Stimulated activated naive CD8-positive, alpha-beta T cell treated with anti-CD3 and anti-CD28 coated beads, Interleukin-15, amount 100 ng/mL, for 72 hours (primary cell): Measurements from ENCODE around the gene GRIK4.
"Not testable (repeated sequence)": the region's sequence is repeated elsewhere in the genome, so short reads cannot be mapped to it uniquely, and the experiment has no call there.

Experiments
- ATAC-seq: fragments of 150-1000 bp; cut with Tn5 transposase; 2 replicates; pipeline ENCODE4 v1.10.0; 2021; ENCODE audit warnings: mild to moderate bottlenecking, moderate library complexity
- DNase-seq, 2 donors: peaks; one replicate each; pipeline ENCODE4 v3.0.0; 2021 to 2022
- H3K27ac Mint-ChIP-seq, 2 donors: one replicate each; pipeline ENCODE4 v1.8.0; 2022; ENCODE audit warnings: mild to moderate bottlenecking in 2 of 2, mixed read lengths in 2 of 2, moderate library complexity in 2 of 2
- H3K27me3 Mint-ChIP-seq: one replicate; pipeline ENCODE4 v1.8.0; 2022; ENCODE audit warnings: mixed read lengths
- H3K4me1 Mint-ChIP-seq: one replicate; pipeline ENCODE4 v1.8.0; 2022; ENCODE audit warnings: mild to moderate bottlenecking, mixed read lengths
- H3K4me3 Mint-ChIP-seq, 2 donors: one replicate each; pipeline ENCODE4 v1.8.0; 2022; ENCODE audit warnings: mild to moderate bottlenecking in 2 of 2, mixed read lengths in 2 of 2, moderate library complexity in 1 of 2
- H3K9me3 Mint-ChIP-seq, 2 donors: one replicate each; pipeline ENCODE4 v1.8.0; 2022; ENCODE audit warnings: mixed read lengths in 2 of 2

GRIK4 gene

DNA sequence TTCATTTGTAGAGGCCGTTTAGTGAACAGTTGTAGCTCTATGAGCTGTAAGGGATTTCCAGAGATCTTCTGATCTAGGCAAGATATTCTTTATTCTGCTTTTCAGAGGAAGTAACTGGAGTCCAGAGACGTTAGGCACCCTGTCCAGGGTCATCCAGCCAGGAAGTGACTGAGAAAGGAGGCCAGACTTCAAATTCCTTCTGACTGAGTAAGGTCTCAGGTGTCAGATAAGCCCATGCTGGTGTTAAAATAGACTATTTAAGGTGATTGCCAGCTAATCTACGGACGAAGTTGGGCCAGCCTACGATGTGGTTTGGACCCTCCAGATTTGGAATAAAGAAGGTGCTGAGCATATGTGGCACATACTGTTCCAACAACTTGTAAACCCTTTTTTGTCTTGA is 54.6 kb downstream of the GRIK4 start:
- Mint-ChIP-seq H3K9me3 (no peaks in the 10 kb centered on the region), H3K27me3 (peaks cover 67% of the 10 kb centered on the region), H3K4me3 (no peak overlapping the region), H3K4me1 (peaks cover 20% of the 10 kb centered on the region), H3K27ac (no peak overlapping the region)
- DNase-seq (no peak), ATAC-seq (no peak)

DNA sequence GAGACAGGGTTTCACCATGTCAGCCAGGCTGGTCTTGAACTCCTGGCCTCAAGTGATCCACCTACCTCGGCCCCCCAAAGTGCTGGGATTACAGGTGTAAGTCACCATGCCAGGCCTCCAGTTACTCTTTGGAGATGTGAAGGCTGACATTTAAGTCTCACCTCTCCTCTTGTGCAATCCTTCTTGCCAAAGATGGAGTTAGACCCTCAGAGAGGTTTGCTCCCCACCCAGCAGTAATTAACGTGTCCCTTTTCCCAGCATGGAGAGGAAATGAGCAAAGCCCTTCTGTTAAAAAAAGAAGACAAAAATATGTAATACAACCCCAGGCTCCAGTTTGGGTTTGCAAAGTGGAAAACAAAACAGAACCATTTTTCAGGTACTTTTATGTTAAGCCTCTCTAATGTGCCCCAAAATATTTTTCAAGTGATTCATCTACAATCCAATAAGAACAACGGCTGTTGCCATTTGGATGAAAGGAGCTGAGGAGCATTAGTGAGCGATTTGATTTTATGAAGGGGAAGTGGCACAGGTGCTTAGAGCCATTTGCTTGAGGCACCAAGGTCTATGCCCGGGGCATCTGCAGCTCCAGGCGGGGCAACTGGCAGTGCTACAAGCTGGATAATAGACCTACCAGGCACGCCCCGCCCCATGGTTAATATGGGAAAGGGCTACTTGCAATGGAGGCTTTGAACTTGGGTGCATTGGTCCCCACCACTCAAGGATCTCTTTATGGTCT is 57.2 kb downstream of the GRIK4 start:
- Mint-ChIP-seq H3K4me3 (no peak overlapping the region), H3K27me3 (peaks cover 67% of the 10 kb centered on the region)
- no peak for ATAC-seq

DNA sequence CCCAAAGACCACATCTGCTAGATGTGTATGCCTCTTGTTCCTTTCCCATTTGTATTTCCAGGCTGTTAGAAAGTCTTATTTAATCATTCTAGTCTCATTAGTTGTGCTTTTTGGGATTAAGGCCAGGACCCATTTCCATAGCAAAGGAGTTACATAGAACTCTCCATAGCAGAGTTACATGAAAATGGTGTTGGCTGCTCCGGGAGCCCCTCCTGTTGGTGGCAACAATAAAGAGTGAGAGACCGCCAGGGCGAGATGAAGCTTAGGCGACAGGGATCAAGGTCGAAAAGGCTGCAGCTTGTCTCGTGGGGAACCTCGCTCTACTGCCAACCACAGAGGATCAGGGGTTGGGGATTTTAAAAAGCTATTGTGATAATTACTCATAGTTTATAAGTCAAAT is 58.3 kb downstream of the GRIK4 start:
- Mint-ChIP-seq H3K4me1 (peaks cover 15% of the 10 kb centered on the region), H3K27me3 (peaks cover 67% of the 10 kb centered on the region), H3K4me3 (no peak overlapping the region), H3K9me3 (no peaks in the 10 kb centered on the region), H3K27ac (no peak overlapping the region)
- ATAC-seq (no peak), DNase-seq (no peak)

More for the DNA sequence above, 57.2 kb downstream of the GRIK4 start:
- DNase-seq: no peak
- Mint-ChIP-seq H3K9me3 (no peaks in the 10 kb centered on the region), H3K4me1 (peaks cover 17% of the 10 kb centered on the region), H3K27ac (peak overlapping the region in 1 of 2 donors; percentile 74)

DNA sequence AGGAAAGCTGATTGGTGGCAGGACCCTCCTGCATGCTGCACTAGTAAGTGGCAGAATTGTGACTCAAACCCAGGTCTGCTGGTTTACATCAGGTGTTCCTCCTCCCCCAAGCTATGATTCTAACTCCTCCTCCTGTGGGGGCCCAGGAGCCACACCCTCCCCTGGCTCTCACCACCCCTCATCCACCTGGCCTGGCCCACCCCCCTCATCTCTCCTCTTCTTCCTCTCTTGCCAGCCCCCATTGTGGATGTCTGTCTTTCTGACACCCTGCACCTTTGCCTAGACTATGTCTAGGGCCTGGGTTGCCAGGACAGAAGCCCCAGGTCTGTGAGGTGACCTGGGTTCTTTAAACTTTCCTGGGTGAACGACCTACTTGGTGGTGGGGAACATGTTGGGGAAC is 59.9 kb downstream of the GRIK4 start:
- ATAC-seq (peak; percentile 11), DNase-seq (no peak)
- peaks cover 61% of the 10 kb centered on the region for H3K27me3 Mint-ChIP-seq
- H3K4me1 Mint-ChIP-seq: no peaks in the 10 kb centered on the region
- H3K4me3 Mint-ChIP-seq: no peak overlapping the region
- H3K27ac Mint-ChIP-seq: no peak overlapping the region
- H3K9me3 Mint-ChIP-seq: no peaks in the 10 kb centered on the region

DNA sequence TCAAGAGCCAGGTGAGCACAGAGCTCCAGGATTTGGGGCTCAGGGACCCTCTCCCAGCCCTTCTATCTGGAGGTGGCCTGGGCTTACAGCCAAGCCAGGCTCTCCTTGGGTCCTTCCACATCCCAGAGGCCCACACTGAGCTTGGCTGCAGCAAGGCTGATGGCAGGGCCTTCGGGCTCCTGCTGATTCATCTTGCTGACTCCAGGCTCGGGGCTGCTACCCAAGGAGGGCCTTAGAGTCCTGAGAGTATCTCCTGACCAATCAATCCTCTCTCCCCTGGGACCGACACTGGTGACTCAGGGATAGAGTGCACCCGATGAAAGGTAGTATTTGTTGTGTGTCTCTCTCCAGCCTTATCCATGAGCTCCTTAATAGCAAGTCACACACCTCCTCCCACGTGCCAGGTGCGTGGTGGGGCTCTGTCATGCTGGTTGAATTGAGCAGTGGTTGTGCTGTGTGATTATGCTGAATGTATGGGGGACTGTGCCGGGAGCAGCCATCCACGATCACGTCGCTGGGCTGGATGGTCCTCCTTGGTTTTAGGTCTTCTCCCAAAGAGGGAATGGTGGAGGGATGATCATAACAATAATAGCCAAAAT is 62.3 kb downstream of the GRIK4 start:
- DNase-seq (no peak), ATAC-seq (no peak)
- Mint-ChIP-seq H3K9me3 (no peaks in the 10 kb centered on the region), H3K27me3 (peaks cover 69% of the 10 kb centered on the region), H3K27ac (no peak overlapping the region), H3K4me3 (no peak overlapping the region), H3K4me1 (peaks cover 6% of the 10 kb centered on the region)

DNA sequence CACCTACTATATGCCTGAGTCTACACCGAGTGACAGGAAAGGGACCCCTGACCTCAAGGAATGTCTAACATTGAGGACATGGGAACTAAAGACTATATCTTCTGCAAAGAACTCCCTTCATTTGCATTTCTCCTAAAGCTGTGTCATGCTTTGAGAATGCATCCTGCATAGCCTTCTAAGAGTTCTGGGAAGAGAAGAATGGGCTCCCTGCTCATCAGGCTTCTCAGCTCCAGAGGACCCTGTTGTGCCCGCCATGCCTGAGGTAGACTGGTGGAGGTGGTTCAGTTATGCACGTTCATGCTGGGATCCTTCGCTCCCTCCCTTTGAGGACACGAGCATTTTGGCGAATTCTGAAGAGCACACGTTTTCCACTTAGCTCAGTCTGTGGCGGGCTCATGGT is 63.3 kb downstream of the GRIK4 start:
- DNase-seq: no peak
- no peak for ATAC-seq
- H3K9me3 Mint-ChIP-seq: no peaks in the 10 kb centered on the region
- no peak overlapping the region for H3K4me3 Mint-ChIP-seq
- peaks cover 60% of the 10 kb centered on the region for H3K27me3 Mint-ChIP-seq
- no peak overlapping the region for H3K27ac Mint-ChIP-seq
- H3K4me1 Mint-ChIP-seq: peaks cover 13% of the 10 kb centered on the region

DNA sequence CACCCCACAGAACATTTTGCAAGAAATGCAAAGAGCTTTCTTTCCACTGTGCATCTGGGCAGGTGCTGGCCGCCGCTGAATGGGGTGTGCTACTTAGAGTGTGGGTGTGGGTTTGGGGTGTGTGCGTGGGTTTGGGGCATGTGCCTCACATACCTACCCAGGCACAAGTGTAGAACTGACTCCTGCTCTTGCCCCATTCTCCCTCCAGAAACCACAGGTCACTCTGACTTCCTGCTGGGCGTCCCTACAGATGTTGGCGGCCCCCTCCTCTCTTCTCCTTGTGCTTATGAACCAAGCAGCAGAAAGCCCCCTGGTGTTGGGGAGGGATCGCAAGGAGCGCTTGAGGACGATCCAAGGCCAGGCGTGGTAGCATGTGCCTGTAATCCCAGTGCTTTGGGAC is 63.9 kb downstream of the GRIK4 start:
- DNase-seq: no peak
- peaks cover 58% of the 10 kb centered on the region for H3K27me3 Mint-ChIP-seq
- no peaks in the 10 kb centered on the region for H3K9me3 Mint-ChIP-seq
- H3K27ac Mint-ChIP-seq: no peak overlapping the region
- no peak for ATAC-seq
- no peak overlapping the region for H3K4me3 Mint-ChIP-seq
- H3K4me1 Mint-ChIP-seq: peaks cover 19% of the 10 kb centered on the region

DNA sequence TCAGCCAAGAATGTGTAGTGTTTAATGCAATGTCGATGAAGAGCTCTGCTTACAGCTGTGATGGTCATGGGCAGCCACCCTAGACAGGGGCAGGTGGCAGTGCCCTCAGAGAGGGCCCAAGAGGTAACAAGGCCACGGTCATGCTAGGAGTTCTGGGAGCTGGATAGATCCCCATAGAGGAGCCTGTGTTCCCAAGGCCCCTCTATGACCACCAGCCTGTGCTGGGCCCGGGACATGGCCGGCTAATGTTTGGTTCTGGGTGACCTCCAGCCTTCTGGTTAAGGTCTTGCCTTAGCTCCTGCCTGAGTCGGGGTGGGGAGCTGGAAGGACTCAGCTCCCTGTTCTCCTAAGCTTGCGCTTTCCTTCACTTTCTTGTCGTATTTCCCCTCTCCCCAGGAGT is 65.1 kb downstream of the GRIK4 start:
- no peak for ATAC-seq
- H3K9me3 Mint-ChIP-seq: no peaks in the 10 kb centered on the region
- no peak overlapping the region for H3K27ac Mint-ChIP-seq
- no peak for DNase-seq
- no peak overlapping the region for H3K4me3 Mint-ChIP-seq
- peaks cover 49% of the 10 kb centered on the region for H3K27me3 Mint-ChIP-seq
- H3K4me1 Mint-ChIP-seq: peaks cover 19% of the 10 kb centered on the region

DNA sequence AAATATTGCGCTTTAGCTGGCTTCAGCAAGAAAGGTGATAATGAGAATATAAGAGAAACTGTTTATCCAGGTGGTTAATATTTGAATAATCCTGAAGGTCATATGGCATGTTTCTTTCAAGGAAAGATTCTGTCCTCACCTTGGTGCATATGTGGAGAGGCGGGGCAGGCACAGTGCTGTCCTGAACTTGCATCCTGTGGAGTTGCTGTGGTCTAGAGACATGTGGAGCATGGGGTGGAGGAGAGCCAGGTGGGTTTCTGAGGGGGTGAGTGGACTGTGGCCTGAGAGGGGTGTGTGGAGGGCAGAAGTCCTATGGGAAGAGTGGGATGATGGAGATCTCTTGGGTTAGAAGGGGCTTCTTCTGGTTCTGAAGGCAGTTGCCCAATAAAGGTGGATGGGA is 65.5 kb downstream of the GRIK4 start:
- Mint-ChIP-seq H3K27me3 (peaks cover 45% of the 10 kb centered on the region), H3K4me3 (no peak overlapping the region), H3K9me3 (no peaks in the 10 kb centered on the region), H3K27ac (peak overlapping the region in 1 of 2 donors; percentile 63), H3K4me1 (peaks cover 19% of the 10 kb centered on the region)
- DNase-seq (no peak), ATAC-seq (no peak)

DNA sequence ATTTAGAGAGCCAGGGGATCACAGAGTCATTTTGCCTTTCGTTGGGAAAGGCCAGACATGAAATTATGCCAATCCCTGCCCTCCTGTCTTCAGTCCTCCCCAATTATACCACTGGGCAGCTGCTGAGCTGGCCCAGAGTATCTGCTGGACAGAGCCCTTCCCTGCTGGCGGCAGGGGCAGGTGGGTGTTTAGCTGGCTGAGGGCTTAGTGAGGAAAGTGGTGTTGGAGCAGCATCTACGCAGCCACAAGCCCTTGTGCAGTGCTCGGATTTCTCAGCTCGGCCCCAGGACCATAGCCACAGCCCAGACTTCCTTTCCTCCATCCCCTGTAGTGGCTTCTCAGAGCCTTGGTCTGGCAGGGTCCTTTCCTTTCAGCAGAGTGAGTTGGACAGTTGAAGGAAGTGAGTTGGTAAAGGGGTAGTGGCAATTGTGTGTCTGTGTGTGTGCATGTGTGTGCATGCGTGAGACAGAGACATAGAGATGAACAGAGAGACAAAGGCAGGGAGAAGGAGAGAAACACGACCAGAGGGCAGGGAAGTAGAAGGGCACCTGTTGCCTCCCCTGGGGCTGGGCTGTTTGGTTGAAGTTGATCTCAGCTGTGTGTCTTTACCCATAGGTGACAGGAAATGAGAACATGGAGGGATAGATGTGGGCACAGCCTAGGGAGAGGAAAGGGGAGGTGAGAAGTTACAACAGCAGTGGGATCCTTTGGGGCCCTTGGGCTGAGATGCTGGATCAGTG is 66.2 kb downstream of the GRIK4 start:
- DNase-seq (no peak), ATAC-seq (peak; percentile 10)
- peak overlapping the region in 1 of 2 donors; percentile 29 for H3K27ac Mint-ChIP-seq
- no peaks in the 10 kb centered on the region for H3K9me3 Mint-ChIP-seq
- H3K4me3 Mint-ChIP-seq: no peak overlapping the region
- H3K27me3 Mint-ChIP-seq: peaks cover 37% of the 10 kb centered on the region
- H3K4me1 Mint-ChIP-seq: peaks cover 19% of the 10 kb centered on the region

DNA sequence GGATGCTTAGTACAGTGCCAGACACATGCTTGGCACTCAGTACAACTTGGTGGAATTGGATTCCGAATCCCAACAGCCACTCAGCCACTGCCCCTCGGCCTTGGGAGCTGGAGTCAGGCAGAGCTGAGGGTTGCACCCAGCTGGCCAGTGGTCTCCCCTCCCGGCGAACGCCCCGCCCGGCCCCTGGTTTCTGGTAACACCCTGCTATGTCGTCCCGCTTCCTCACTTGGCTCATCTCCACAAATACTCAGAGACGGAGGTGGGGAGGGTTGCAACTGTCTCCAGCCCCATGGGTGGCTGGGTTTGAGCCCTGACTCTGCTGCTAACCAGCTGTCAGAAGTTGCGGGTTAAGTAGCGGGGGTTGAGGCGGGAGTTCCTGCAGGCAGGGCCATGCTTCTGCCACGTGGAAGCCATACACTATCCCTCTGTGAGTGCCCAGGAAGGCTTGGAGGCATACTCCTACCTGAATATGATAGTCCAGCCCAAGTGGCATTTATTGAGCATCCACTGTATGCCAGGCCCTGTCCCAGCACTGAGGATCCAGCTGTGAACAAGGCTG is 67.1 kb downstream of the GRIK4 start:
- Mint-ChIP-seq H3K9me3 (peaks cover 0 to 9% of the 10 kb centered on the region in 2 donors), H3K27me3 (peaks cover 32% of the 10 kb centered on the region), H3K4me1 (peaks cover 19% of the 10 kb centered on the region), H3K27ac (no peak overlapping the region), H3K4me3 (no peak overlapping the region)
- DNase-seq: no peak
- ATAC-seq: no peak

DNA sequence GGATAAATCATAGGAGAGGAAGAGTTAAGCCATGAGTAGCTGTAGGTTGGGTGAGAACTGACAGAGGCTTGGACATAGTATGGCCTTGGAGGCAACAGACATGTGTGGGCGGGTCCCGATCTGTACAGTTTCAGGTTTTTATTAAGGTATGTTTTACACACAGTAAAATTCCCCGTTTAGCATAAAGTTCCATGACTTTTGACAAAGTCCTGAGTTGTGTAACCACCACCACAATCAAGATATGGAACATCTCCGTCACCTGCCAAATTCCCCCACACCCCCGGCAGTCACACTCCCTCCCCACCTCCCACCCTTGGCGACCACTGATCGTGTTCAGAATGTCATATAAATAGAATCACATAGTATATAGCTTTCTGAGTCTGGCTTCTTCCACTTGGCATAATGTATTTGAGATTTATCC is 68.1 kb downstream of the GRIK4 start:
- peaks cover 19% of the 10 kb centered on the region for H3K4me1 Mint-ChIP-seq
- no peak overlapping the region for H3K4me3 Mint-ChIP-seq
- peaks cover 7 to 16% of the 10 kb centered on the region in 2 donors for H3K9me3 Mint-ChIP-seq
- peak; percentile 75 for ATAC-seq
- no peak overlapping the region for H3K27ac Mint-ChIP-seq
- peaks cover 37% of the 10 kb centered on the region for H3K27me3 Mint-ChIP-seq
- peak in 1 of 2 donors; percentile 29 for DNase-seq

DNA sequence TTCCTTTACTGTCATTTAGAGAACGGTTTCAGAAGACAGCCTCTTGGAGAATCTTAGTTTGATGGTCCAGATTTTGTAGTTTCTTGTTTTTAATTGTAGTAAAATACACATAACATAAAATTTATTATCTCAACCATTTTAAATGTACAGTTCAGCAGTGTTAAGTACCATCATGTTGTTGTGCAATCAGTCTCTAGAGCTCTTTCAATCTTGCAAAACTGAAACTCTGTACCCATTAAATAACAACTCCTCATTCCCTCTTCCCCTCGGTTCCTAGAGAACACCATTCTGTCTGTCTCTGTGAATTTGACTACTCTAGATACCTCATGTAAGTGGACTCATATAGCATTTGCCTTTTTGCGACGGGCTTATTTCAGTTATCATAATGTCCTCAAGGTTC is 69.8 kb downstream of the GRIK4 start:
- ATAC-seq: no peak
- DNase-seq: no peak
- H3K4me3 Mint-ChIP-seq: peak overlapping the region in 1 of 2 donors; percentile 57
- H3K9me3 Mint-ChIP-seq: peaks cover 7 to 16% of the 10 kb centered on the region in 2 donors
- no peak overlapping the region for H3K27ac Mint-ChIP-seq
- peaks cover 19% of the 10 kb centered on the region for H3K4me1 Mint-ChIP-seq
- H3K27me3 Mint-ChIP-seq: peaks cover 48% of the 10 kb centered on the region

DNA sequence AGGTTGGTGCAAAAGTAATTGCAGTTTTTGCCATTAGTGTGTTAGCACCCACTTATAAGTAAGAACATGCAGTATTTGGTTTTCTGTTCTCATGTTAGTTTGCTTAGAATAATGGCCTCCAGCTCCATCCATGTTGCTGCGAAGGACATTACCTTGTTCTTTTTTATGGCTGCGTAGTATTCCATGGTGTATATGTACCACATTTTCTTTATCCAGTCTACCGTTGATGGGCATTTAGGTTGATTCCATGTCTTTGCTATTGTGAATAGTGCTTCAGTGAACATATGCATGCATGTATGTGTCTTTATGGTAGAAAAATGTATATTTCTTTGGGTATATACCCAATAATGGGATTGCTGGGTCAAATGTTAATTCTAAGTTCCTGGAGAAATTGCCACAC is 71.0 kb downstream of the GRIK4 start:
- peaks cover 47% of the 10 kb centered on the region for H3K27me3 Mint-ChIP-seq

DNA sequence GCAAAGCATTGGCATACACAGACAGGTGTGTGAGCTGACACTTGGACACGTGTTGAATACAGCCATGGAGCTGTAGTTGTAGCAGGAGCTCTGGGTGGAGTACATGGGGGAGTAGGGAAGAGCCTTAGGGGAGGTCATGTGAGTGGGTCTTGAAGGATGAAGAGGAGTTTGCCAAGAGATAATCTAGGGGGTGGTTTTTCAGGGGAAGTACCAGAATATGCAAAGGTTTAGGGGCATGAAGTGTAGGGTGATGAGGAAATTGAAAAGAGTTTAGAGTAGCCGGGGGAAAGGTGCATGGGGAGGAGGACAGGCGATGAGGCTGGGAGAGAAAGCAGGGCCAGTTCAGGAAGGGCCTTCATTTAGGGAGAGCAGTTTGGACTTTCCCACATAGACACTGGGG is 74.5 kb downstream of the GRIK4 start:
- no peak for ATAC-seq
- Mint-ChIP-seq H3K4me1 (no peaks in the 10 kb centered on the region), H3K27ac (no peak overlapping the region), H3K4me3 (no peak overlapping the region), H3K27me3 (peaks cover 47% of the 10 kb centered on the region), H3K9me3 (peaks cover 7 to 16% of the 10 kb centered on the region in 2 donors)
- DNase-seq: no peak

More for the DNA sequence above, 71.0 kb downstream of the GRIK4 start:
- Mint-ChIP-seq H3K9me3 (peaks cover 7 to 16% of the 10 kb centered on the region in 2 donors), H3K4me1 (peaks cover 19% of the 10 kb centered on the region)
- H3K4me3 Mint-ChIP-seq, H3K27ac Mint-ChIP-seq, ATAC-seq, DNase-seq: not testable (repeated sequence)

DNA sequence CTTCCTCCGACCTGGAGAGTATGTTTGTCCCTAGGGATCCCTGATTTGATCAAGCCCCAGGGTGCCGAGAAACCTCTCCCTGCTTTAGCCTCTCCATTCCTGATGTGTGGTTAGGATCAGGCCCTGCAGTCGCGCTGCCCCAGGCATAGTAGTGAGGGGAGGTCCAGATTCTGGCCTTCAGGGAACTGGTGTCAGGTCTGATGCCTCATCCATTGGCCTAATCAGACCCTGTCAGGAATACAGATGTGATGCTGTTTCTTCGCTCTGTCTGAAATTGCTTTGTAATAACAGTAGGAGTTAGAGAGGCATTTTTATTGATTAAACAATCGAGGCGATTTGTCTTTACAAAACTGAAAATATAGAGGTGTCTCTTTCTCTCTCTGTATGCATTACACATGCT is 75.2 kb downstream of the GRIK4 start:
- DNase-seq (no peak), ATAC-seq (no peak)
- no peak overlapping the region for H3K27ac Mint-ChIP-seq
- no peaks in the 10 kb centered on the region for H3K4me1 Mint-ChIP-seq
- H3K27me3 Mint-ChIP-seq: peaks cover 54% of the 10 kb centered on the region
- H3K9me3 Mint-ChIP-seq: peaks cover 7 to 16% of the 10 kb centered on the region in 2 donors
- no peak overlapping the region for H3K4me3 Mint-ChIP-seq
